SK-N-SH treated with all-trans-retinoic acid at 6 μM for 48 hours (cell line): ENCODE results near the gene HCRTR1.

Experiments used
- ARNTL ChIP-seq: fragments of 450-650 bp; formaldehyde crosslinking; IDR thresholded peaks from 2 replicates; pipeline ENCODE4 v1.5.0; 2020; ENCODE audit warnings: low read depth, mild to moderate bottlenecking, moderate library complexity, borderline replicate concordance
- CSDC2 ChIP-seq: fragments of 250-450 bp; sonication (Bioruptor Pico); IDR thresholded peaks from 2 replicates; pipeline ENCODE4 v1.5.0; 2020; ENCODE audit warnings: mild to moderate bottlenecking, moderate library complexity
- RARB ChIP-seq: fragments of 250-450 bp; sonication (Bioruptor Pico); IDR thresholded peaks from 2 replicates; pipeline ENCODE4 v1.8.0; 2021; ENCODE audit warnings: mild to moderate bottlenecking, moderate library complexity
- TOX ChIP-seq: fragments of 250-450 bp; sonication (Bioruptor Pico); IDR thresholded peaks from 2 replicates; pipeline ENCODE4 v1.8.0; 2021; ENCODE audit warnings: mild to moderate bottlenecking, moderate library complexity, borderline replicate concordance
- ZFP3 ChIP-seq: fragments of 250-450 bp; sonication (Bioruptor Pico); IDR thresholded peaks from 2 replicates; pipeline ENCODE4 v1.5.0; 2020; ENCODE audit warnings: mild to moderate bottlenecking, moderate library complexity
- TF ChIP-seq, protein P1 (sequence below): fragments of 250-450 bp; sonication (Bioruptor Pico); IDR thresholded peaks from 2 replicates; pipeline ENCODE4 v1.8.0; 2020; ENCODE audit warnings: mild to moderate bottlenecking, moderate library complexity, borderline replicate concordance
- TF ChIP-seq, protein P2 (sequence below): fragments of 250-450 bp; sonication (Bioruptor Pico); IDR thresholded peaks from 2 replicates; pipeline ENCODE4 v1.5.0; 2020; ENCODE audit warnings: mild to moderate bottlenecking, moderate library complexity

DNA sequence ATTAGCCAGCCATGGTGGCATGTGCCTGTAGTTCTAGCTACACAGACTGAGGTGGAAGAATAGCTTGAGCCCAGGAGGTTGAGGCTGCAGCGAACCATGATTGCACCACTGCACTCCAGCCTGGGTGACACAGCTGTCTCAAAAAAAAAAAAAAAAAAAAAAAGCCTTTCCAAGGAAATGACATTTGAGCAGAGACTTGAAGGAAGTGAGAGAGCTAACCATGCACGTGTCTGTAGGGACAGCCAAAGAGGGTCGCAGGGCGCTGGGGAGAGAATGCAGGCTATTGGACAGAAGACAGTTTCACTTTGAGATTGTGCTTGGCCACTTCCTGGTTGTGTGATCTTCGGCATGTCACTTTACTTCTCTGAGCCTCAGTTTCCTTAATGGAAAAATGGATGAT, 6.8 kb downstream of the HCRTR1 start:
- TF ChIP-seq, protein P1, sequence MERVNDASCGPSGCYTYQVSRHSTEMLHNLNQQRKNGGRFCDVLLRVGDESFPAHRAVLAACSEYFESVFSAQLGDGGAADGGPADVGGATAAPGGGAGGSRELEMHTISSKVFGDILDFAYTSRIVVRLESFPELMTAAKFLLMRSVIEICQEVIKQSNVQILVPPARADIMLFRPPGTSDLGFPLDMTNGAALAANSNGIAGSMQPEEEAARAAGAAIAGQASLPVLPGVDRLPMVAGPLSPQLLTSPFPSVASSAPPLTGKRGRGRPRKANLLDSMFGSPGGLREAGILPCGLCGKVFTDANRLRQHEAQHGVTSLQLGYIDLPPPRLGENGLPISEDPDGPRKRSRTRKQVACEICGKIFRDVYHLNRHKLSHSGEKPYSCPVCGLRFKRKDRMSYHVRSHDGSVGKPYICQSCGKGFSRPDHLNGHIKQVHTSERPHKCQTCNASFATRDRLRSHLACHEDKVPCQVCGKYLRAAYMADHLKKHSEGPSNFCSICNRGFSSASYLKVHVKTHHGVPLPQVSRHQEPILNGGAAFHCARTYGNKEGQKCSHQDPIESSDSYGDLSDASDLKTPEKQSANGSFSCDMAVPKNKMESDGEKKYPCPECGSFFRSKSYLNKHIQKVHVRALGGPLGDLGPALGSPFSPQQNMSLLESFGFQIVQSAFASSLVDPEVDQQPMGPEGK (CRISPR knock-in tag), result no peak
- no peak for TF ChIP-seq CSDC2 (CRISPR knock-in tag)
- TF ChIP-seq RARB (CRISPR knock-in tag), result no peak
- TF ChIP-seq TOX (CRISPR knock-in tag), result no peak
- TF ChIP-seq, protein P2, sequence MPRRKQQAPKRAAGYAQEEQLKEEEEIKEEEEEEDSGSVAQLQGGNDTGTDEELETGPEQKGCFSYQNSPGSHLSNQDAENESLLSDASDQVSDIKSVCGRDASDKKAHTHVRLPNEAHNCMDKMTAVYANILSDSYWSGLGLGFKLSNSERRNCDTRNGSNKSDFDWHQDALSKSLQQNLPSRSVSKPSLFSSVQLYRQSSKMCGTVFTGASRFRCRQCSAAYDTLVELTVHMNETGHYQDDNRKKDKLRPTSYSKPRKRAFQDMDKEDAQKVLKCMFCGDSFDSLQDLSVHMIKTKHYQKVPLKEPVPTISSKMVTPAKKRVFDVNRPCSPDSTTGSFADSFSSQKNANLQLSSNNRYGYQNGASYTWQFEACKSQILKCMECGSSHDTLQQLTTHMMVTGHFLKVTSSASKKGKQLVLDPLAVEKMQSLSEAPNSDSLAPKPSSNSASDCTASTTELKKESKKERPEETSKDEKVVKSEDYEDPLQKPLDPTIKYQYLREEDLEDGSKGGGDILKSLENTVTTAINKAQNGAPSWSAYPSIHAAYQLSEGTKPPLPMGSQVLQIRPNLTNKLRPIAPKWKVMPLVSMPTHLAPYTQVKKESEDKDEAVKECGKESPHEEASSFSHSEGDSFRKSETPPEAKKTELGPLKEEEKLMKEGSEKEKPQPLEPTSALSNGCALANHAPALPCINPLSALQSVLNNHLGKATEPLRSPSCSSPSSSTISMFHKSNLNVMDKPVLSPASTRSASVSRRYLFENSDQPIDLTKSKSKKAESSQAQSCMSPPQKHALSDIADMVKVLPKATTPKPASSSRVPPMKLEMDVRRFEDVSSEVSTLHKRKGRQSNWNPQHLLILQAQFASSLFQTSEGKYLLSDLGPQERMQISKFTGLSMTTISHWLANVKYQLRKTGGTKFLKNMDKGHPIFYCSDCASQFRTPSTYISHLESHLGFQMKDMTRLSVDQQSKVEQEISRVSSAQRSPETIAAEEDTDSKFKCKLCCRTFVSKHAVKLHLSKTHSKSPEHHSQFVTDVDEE (CRISPR knock-in tag), result no peak
- no peak for TF ChIP-seq ZFP3 (CRISPR knock-in tag)
- no peak for TF ChIP-seq ARNTL (CRISPR knock-in tag)
